ENCODE measurements around the gene DNAH3. TPM values are rescaled to one million over a fixed set of nuclear protein-coding genes. Genes with fewer than 3 reads are reported as not detected.
"Not testable (repeated sequence)": the region's sequence is repeated elsewhere in the genome, so short reads cannot be mapped to it uniquely, and the experiment has no call there.

The DNAH3 gene
- total RNA-seq, 1 experiment from 2014 or later = 0.24 TPM

DNA sequence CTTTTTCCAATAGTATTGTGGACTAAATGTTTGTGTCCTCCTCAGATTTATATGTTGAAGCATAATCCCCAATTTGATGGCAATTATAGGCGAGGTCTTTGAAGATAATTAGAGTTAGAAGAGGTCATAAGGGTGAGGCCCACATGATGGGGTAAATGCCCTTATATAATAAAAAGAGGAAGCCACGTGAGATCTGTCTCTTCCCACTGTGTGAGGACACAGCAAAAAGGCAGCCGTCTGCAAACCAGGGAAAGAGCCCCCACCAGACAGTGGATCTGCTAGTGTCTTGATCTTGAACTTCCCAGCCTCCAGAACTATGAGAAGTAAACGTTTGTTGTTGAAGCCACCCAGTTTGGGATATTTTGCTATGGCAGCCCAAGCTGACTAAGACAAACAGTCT lies 174.1 kb downstream of the DNAH3 start:
- WGBS (ENCODE audit: extremely low coverage, insufficient read length, low lambda C conversion rate) = no CpG with 5 or more reads among the region's 4 CpGs
- H3K56ac ChIP-seq (ENCODE audit: insufficient read length, low read depth, low read length) = no peak overlapping the region
- Mint-ChIP-seq H3K36me3 (ENCODE audit: insufficient read depth in 1 of 3, low read depth in 3 of 3) (no peaks in the 10 kb centered on the region), H3K4me3 (no peak overlapping the region), H3K4me1 (peaks cover 0 to 3% of the 10 kb centered on the region in 2 experiments; a peak in 2 of 4 replicates), H3K27me3 (ENCODE audit: low read depth) (no peaks in the 10 kb centered on the region), H3K27ac (no peak overlapping the region), H3K9me3 (no peaks in the 10 kb centered on the region)
- no peak overlapping the region for H2BK15ac ChIP-seq (ENCODE audit: low read depth, low read length)
- H3K23me2 ChIP-seq (ENCODE audit: insufficient read length, low read depth, low read length, poor library complexity, severe bottlenecking) = no peaks in the 10 kb centered on the region
- H3K27ac ChIP-seq (ENCODE audit: insufficient read length, low read depth, low read length) = no peak overlapping the region
- H3K79me2 ChIP-seq (ENCODE audit: insufficient read depth, low read length) = no peaks in the 10 kb centered on the region
- no peak overlapping the region for H4K91ac ChIP-seq (ENCODE audit: insufficient read length, low read depth, low read length)
- H3T11ph ChIP-seq (ENCODE audit: low read length) = no peak overlapping the region
- no peak for DNase-seq
- no peak overlapping the region for H4K8ac ChIP-seq (replicated peaks; ENCODE audit: insufficient read length, low read depth, low read length)
- no peaks in the 10 kb centered on the region for H3K79me1 ChIP-seq (ENCODE audit: insufficient read depth, low read depth, low read length, poor library complexity, severe bottlenecking)
- no peaks in the 10 kb centered on the region for H3K27me3 ChIP-seq (ENCODE audit: insufficient read depth, low read length)
- no peak overlapping the region for H3K14ac ChIP-seq (ENCODE audit: insufficient read depth, low read length)
- no peaks in the 10 kb centered on the region for H3K9me3 ChIP-seq (ENCODE audit: control insufficient read depth, low read depth, low read length)
- H3K4ac ChIP-seq (ENCODE audit: low read depth, low read length) = no peak overlapping the region
- H2BK20ac ChIP-seq (ENCODE audit: low read depth, low read length, poor library complexity, severe bottlenecking) = no peak overlapping the region
- TF ChIP-seq CTCF (conservative IDR thresholded peaks at IDR 0.05) = no peak
- H2AK5ac ChIP-seq (ENCODE audit: insufficient read length, low read length) = no peak overlapping the region
- H2BK5ac ChIP-seq (ENCODE audit: insufficient read length, low read length) = no peak overlapping the region
- H3K18ac ChIP-seq (ENCODE audit: insufficient read length, low read depth, low read length) = no peak overlapping the region
- no peak overlapping the region for H2BK120ac ChIP-seq (ENCODE audit: low read depth, low read length, poor library complexity, severe bottlenecking)
- H2AFZ ChIP-seq (ENCODE audit: low read length) = no peak overlapping the region
- no peaks in the 10 kb centered on the region for H4K20me1 ChIP-seq (ENCODE audit: control insufficient read depth, insufficient read depth, insufficient read length)
- H3K4me1 ChIP-seq (ENCODE audit: insufficient read depth, low read length) = no peaks in the 10 kb centered on the region
- no peak overlapping the region for H3K23ac ChIP-seq (ENCODE audit: insufficient read length, low read depth, low read length)
- no peak overlapping the region for H3K4me2 ChIP-seq (ENCODE audit: insufficient read depth, insufficient read length, low read length)
- H4K5ac ChIP-seq (ENCODE audit: insufficient read length, low read depth, low read length) = no peak overlapping the region
- no peak overlapping the region for H3K9ac ChIP-seq (ENCODE audit: extremely low read depth, insufficient read length, low read length)
- no peak overlapping the region for H2BK12ac ChIP-seq (ENCODE audit: insufficient read length, low read depth, low read length)

DNA sequence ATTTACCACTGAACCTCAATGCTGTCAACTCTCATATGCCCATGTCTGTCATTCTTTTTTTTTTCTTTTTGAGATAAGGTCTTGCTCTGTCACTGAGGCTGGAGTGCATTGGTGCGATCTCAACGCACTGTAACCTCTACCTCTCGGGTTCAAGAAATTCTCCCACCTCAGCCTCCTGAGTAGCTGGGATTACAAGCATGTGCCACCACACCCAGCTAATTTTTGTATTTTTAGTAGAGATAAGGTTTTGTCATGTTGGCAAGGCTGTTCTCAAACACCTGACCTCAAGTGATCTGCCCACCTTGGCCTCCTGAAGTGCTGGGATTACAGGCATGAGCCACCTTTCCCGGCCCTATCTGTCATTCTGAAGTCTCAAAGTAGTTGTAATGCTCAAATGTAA lies 177.4 kb downstream of the DNAH3 start:
- H4K5ac ChIP-seq (ENCODE audit: insufficient read length, low read depth, low read length); H3K9ac ChIP-seq (ENCODE audit: extremely low read depth, insufficient read length, low read length); H4K20me1 ChIP-seq (ENCODE audit: control insufficient read depth, insufficient read depth, insufficient read length); H3K4ac ChIP-seq (ENCODE audit: low read depth, low read length); H3K27me3 ChIP-seq (ENCODE audit: insufficient read depth, low read length); H2AFZ ChIP-seq (ENCODE audit: low read length); DNase-seq; H3K9me3 Mint-ChIP-seq; H4K8ac ChIP-seq (replicated peaks; ENCODE audit: insufficient read length, low read depth, low read length); H3K4me2 ChIP-seq (ENCODE audit: insufficient read depth, insufficient read length, low read length); H3K14ac ChIP-seq (ENCODE audit: insufficient read depth, low read length); H3K9me3 ChIP-seq (ENCODE audit: control insufficient read depth, low read depth, low read length); H3K27ac ChIP-seq (ENCODE audit: insufficient read length, low read depth, low read length); H3K79me2 ChIP-seq (ENCODE audit: insufficient read depth, low read length); H4K91ac ChIP-seq (ENCODE audit: insufficient read length, low read depth, low read length); H3T11ph ChIP-seq (ENCODE audit: low read length); H3K27me3 Mint-ChIP-seq (ENCODE audit: low read depth); H3K23ac ChIP-seq (ENCODE audit: insufficient read length, low read depth, low read length); H2BK12ac ChIP-seq (ENCODE audit: insufficient read length, low read depth, low read length); H2AK5ac ChIP-seq (ENCODE audit: insufficient read length, low read length); H2BK20ac ChIP-seq (ENCODE audit: low read depth, low read length, poor library complexity, severe bottlenecking); H3K27ac Mint-ChIP-seq; H3K23me2 ChIP-seq (ENCODE audit: insufficient read length, low read depth, low read length, poor library complexity, severe bottlenecking); H3K4me3 Mint-ChIP-seq; H3K56ac ChIP-seq (ENCODE audit: insufficient read length, low read depth, low read length); H2BK15ac ChIP-seq (ENCODE audit: low read depth, low read length); H3K18ac ChIP-seq (ENCODE audit: insufficient read length, low read depth, low read length); H3K36me3 Mint-ChIP-seq (ENCODE audit: insufficient read depth in 1 of 3, low read depth in 3 of 3); H2BK5ac ChIP-seq (ENCODE audit: insufficient read length, low read length); H2BK120ac ChIP-seq (ENCODE audit: low read depth, low read length, poor library complexity, severe bottlenecking); H3K79me1 ChIP-seq (ENCODE audit: insufficient read depth, low read depth, low read length, poor library complexity, severe bottlenecking): not testable (repeated sequence)
- no CpG with 5 or more reads among the region's 4 CpGs for WGBS (ENCODE audit: extremely low coverage, insufficient read length, low lambda C conversion rate)
- H3K4me1 ChIP-seq (ENCODE audit: insufficient read depth, low read length) = peaks cover 11% of the 10 kb centered on the region; the same call in 1 of the 2 replicates
- H3K4me1 Mint-ChIP-seq = peaks cover 20 to 27% of the 10 kb centered on the region in 2 experiments

Measured in H9 (cell line).